ENCODE results near the gene HMG20A. TPM values are rescaled to one million over a fixed set of nuclear protein-coding genes. Genes with fewer than 3 reads are reported as not detected.
A peak's percentile ranks its signal among the peaks of the same experiment; 100 is the strongest.

HMG20A gene
- total and polyA plus RNA-seq, 2 of the 13 experiments (the other 11 are each of a cell fraction or from before 2014, with no cell fraction given) = 28.0 to 35.2 TPM

DNA sequence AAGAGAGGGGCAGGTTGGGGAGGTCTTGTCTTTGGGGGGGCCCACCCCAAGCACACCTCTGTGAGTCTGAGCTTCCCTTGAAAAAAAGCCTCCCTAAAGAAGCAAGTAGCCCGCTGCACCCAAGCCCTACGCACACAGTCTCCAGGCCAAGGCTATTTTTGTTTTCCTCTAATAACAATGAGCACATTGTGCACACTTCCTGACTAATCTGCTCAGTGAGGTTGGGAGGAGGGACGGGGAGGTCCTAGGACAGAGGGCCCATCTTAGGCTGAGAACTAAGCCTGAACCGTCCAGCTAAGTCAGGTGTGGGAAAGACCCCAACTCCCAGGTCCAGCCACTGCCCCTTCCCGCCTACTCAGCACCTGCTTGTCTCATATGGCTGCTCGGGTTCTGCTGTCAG lies 87.2 kb downstream of the HMG20A start (continued):
- TF ChIP-seq SOX5 (CRISPR knock-in tag; IDR thresholded peaks at IDR 0.05; ENCODE audit: borderline replicate concordance) = peak; percentile 66; the same call in 1 of the 2 replicates
- 0 out of 2 replicates have a peak, but pooled peaks have one; percentile 31 for TF ChIP-seq RFX5 (IDR thresholded peaks at IDR 0.05; ENCODE audit: low read depth, low read length)
- TF ChIP-seq CEBPB (IDR thresholded peaks at IDR 0.05; ENCODE audit: borderline replicate concordance, low read depth, low read length) = no peak
- TF ChIP-seq MIXL1 (CRISPR knock-in tag; IDR thresholded peaks at IDR 0.05) = no peak
- TF ChIP-seq BORCS8-MEF2B (CRISPR knock-in tag; IDR thresholded peaks at IDR 0.05) = peak; percentile 16; the same call in 1 of the 2 replicates
- TF ChIP-seq, protein P1, sequence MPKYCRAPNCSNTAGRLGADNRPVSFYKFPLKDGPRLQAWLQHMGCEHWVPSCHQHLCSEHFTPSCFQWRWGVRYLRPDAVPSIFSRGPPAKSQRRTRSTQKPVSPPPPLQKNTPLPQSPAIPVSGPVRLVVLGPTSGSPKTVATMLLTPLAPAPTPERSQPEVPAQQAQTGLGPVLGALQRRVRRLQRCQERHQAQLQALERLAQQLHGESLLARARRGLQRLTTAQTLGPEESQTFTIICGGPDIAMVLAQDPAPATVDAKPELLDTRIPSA (CRISPR knock-in tag; IDR thresholded peaks at IDR 0.05; ENCODE audit: borderline replicate concordance) = no peak
- TF ChIP-seq ZFX (CRISPR knock-in tag; IDR thresholded peaks at IDR 0.05; ENCODE audit: low read depth) = peak; percentile 51; the same call in 1 of the 2 replicates
- TF ChIP-seq, protein P2, sequence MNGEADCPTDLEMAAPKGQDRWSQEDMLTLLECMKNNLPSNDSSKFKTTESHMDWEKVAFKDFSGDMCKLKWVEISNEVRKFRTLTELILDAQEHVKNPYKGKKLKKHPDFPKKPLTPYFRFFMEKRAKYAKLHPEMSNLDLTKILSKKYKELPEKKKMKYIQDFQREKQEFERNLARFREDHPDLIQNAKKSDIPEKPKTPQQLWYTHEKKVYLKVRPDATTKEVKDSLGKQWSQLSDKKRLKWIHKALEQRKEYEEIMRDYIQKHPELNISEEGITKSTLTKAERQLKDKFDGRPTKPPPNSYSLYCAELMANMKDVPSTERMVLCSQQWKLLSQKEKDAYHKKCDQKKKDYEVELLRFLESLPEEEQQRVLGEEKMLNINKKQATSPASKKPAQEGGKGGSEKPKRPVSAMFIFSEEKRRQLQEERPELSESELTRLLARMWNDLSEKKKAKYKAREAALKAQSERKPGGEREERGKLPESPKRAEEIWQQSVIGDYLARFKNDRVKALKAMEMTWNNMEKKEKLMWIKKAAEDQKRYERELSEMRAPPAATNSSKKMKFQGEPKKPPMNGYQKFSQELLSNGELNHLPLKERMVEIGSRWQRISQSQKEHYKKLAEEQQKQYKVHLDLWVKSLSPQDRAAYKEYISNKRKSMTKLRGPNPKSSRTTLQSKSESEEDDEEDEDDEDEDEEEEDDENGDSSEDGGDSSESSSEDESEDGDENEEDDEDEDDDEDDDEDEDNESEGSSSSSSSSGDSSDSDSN (CRISPR knock-in tag; IDR thresholded peaks at IDR 0.05) = peak; percentile 39
- TF ChIP-seq ZBTB3 (CRISPR knock-in tag; IDR thresholded peaks at IDR 0.05; ENCODE audit: borderline replicate concordance, low read depth) = no peak
- TF ChIP-seq ZNF746 (CRISPR knock-in tag; IDR thresholded peaks at IDR 0.05) = no peak
- TF ChIP-seq FOSL1 (CRISPR knock-in tag; IDR thresholded peaks at IDR 0.05; ENCODE audit: borderline replicate concordance) = no peak
- TF ChIP-seq, protein P3, sequence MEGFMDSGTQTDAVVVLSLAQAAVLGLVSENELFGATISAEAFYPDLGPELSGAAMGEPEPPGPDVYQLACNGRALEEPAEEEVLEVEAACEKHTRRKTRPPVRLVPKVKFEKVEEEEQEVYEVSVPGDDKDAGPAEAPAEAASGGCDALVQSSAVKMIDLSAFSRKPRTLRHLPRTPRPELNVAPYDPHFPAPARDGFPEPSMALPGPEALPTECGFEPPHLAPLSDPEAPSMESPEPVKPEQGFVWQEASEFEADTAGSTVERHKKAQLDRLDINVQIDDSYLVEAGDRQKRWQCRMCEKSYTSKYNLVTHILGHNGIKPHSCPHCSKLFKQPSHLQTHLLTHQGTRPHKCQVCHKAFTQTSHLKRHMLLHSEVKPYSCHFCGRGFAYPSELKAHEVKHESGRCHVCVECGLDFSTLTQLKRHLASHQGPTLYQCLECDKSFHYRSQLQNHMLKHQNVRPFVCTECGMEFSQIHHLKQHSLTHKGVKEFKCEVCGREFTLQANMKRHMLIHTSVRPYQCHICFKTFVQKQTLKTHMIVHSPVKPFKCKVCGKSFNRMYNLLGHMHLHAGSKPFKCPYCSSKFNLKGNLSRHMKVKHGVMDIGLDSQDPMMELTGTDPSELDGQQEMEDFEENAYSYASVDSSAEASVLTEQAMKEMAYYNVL (CRISPR knock-in tag; IDR thresholded peaks at IDR 0.05; ENCODE audit: borderline replicate concordance) = no peak
- 0 out of 2 replicates have a peak, but pooled peaks have one; percentile 22 for TF ChIP-seq ETV5 (CRISPR knock-in tag; IDR thresholded peaks at IDR 0.05; ENCODE audit: borderline replicate concordance)
- no peak for TF ChIP-seq FOXM1 (CRISPR knock-in tag; IDR thresholded peaks at IDR 0.05)
- TF ChIP-seq, protein P4, sequence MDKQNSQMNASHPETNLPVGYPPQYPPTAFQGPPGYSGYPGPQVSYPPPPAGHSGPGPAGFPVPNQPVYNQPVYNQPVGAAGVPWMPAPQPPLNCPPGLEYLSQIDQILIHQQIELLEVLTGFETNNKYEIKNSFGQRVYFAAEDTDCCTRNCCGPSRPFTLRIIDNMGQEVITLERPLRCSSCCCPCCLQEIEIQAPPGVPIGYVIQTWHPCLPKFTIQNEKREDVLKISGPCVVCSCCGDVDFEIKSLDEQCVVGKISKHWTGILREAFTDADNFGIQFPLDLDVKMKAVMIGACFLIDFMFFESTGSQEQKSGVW (CRISPR knock-in tag; IDR thresholded peaks at IDR 0.05; ENCODE audit: borderline replicate concordance) = no peak
- no peak for TF ChIP-seq SNAI1 (CRISPR knock-in tag; IDR thresholded peaks at IDR 0.05; ENCODE audit: borderline replicate concordance)
- 0 out of 2 replicates have a peak, but pooled peaks have one; percentile 28 for TF ChIP-seq ZBTB38 (CRISPR knock-in tag; IDR thresholded peaks at IDR 0.05)
- 0 out of 2 replicates have a peak, but pooled peaks have one; percentile 1 for TF ChIP-seq ZNF317 (CRISPR knock-in tag; IDR thresholded peaks at IDR 0.05)
- peak; percentile 41; the same call in 1 of the 2 replicates for TF ChIP-seq SALL1 (CRISPR knock-in tag; IDR thresholded peaks at IDR 0.05)
- TF ChIP-seq, protein P5, sequence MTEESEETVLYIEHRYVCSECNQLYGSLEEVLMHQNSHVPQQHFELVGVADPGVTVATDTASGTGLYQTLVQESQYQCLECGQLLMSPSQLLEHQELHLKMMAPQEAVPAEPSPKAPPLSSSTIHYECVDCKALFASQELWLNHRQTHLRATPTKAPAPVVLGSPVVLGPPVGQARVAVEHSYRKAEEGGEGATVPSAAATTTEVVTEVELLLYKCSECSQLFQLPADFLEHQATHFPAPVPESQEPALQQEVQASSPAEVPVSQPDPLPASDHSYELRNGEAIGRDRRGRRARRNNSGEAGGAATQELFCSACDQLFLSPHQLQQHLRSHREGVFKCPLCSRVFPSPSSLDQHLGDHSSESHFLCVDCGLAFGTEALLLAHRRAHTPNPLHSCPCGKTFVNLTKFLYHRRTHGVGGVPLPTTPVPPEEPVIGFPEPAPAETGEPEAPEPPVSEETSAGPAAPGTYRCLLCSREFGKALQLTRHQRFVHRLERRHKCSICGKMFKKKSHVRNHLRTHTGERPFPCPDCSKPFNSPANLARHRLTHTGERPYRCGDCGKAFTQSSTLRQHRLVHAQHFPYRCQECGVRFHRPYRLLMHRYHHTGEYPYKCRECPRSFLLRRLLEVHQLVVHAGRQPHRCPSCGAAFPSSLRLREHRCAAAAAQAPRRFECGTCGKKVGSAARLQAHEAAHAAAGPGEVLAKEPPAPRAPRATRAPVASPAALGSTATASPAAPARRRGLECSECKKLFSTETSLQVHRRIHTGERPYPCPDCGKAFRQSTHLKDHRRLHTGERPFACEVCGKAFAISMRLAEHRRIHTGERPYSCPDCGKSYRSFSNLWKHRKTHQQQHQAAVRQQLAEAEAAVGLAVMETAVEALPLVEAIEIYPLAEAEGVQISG (CRISPR knock-in tag; IDR thresholded peaks at IDR 0.05) = 0 out of 2 replicates have a peak, but pooled peaks have one; percentile 21
- TF ChIP-seq FOXO1 (CRISPR knock-in tag; IDR thresholded peaks at IDR 0.05) = peak; percentile 41; the same call in 1 of the 2 replicates
- TF ChIP-seq ZBTB7B (CRISPR knock-in tag; IDR thresholded peaks at IDR 0.05) = peak; percentile 19; the same call in 1 of the 2 replicates

Measured in HepG2 (cell line).